HG03039 (cell line): ENCODE results near the gene CAMTA1.
"Not testable (repeated sequence)": the region's sequence is repeated elsewhere in the genome, so short reads cannot be mapped to it uniquely, and the experiment has no call there.

Source experiments
- ATAC-seq: cut with Tn5 transposase; IDR thresholded peaks from one replicate; pipeline ENCODE4 v1.9.1; 2021; ENCODE audit warnings: mild to moderate bottlenecking, moderate library complexity; ENCODE audit not compliant: unreplicated experiment

CAMTA1 gene

DNA sequence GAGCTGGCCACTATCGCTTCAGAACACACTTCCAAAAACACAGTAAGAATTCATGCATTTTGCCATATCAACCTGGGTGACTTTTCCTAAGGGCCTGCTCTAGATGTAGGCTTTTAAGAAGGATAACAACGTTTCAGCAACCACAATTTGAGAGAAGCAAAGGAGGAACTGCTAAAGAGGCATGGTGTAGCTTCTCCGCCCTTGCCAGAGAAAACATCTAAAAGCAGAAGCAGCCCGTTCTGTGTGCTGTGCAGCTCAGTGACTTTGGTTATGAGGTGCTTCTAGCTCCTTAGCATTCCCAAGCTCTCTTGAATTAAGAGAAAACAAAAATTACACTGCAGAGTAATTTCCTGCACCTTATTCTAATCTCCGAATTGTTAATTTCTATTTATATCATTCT, 1001.5 kb downstream of the CAMTA1 start:
- ATAC-seq: no peak

DNA sequence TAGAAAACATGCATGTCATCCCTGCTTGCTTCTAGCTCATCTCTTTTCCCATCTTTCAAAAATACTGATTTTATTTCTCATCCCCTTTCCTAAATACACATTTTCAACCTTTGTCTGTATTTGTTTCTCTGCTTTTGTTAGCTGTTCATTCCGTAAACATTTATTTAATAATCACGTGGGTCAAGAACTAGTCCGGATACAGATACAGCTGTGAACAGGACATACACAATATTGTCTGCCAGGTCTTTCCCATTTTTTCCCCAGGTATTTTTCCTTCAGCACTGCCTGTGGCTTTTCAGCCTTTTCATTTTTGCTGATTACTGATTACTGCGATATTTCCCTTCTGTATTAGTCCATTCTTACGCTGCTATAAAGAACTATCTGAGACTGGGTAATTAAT, 1004.6 kb downstream of the CAMTA1 start:
- no peak for ATAC-seq

DNA sequence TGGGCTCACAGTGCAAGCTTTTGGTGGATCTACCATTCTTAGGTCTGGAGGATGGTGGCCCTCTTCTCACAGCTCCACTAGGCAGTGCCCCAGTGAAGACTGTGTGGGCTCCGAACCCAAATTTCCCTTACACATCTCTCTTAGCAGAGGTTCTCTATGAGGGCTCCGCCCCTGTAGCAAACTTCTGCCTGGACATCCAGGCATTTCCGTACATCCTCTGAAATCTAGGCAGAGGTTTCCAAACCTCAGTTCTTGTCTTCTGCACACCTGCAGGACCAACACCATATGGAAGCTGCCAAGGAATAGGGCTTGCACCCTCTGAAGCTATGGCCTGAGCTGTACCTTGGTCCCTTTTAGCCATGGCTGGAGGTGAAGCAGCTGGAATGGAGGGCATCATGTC, 1005.8 kb downstream of the CAMTA1 start:
- ATAC-seq: not testable (repeated sequence)

DNA sequence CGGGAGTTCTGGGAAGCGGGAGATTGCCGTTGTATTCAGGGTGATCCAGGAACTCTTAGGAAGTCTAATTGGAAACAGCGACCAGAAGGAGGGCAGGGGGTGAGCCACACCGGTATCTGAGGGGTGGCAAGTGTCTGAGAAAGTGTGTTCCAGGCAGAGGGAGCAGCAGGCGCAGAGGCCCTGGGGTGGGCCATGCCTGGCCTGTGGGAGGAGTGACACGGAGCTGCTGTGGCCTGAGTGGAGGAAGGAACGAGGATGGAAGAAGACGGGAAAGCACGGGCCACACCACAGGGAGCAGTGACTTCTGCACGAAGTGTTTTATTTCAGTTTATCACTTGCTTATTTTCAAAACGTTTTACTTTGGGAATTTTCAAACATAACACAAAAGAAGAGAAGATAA, 1010.2 kb downstream of the CAMTA1 start:
- ATAC-seq: no peak

DNA sequence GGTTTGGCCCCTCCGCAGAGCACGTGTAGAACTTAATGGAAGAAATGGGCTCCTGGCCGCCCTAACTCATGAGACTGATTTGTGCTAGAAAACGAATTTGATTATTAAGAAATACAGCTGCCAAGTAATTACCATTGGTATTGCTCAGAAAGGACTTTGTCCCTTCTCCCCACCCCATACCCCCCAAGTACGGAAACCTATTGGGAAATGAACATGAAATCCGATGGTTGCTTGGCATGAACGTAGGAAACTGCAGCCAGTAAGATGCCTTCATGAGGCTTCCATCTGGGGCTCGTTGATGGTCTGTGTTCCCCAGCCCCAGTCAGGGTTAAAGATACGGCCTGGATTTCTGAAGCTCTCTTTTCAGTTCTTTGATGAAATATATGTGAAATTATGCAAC, 1020.2 kb downstream of the CAMTA1 start:
- no peak for ATAC-seq

DNA sequence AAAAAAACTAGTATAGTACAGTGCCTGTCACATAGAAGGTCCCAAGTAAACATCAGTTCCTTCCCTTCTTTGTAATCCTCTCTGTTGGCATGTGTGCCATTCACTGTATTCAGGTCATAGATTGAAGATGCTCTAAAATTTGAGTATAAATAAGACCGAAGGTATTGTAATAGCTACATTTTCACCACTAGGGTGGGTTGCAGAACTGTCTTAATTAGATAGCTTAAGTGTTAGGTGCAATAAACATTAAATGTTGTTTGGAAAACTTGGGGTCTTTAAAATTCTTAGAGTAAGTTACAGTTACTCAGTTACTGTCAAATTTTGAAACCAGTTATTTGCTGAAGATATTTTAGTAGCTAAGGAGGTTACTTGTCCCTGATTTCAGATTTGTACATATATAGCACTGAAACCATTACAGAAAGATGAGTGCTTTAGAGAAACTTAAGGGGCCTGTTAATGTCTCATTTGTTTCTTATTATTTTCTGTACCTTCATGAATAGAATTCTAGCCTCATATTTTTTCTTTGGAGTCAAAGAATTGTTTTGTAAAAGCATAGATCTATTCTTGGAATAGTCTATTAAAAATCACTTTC, 1023.1 kb downstream of the CAMTA1 start:
- ATAC-seq: no peak

DNA sequence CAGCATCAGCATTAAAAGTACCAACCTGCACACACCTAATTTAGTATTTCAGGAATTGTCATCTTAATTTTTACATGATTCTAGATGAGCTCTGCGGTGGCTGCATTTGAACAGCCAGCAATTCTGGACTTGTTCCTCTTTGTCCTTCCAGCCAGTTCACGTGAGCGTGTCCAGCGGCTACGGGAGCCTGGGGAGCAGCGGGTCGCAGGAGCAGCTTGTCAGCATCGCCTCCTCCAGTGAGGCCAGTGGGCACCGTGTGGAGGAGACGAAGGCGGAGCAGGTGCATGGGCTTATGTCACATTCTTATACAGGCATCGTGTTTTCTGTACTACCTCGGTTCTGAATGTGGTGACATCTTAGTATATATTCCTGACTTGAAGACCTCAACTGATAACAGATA, 1024.5 kb downstream of the CAMTA1 start:
- ATAC-seq: no peak

DNA sequence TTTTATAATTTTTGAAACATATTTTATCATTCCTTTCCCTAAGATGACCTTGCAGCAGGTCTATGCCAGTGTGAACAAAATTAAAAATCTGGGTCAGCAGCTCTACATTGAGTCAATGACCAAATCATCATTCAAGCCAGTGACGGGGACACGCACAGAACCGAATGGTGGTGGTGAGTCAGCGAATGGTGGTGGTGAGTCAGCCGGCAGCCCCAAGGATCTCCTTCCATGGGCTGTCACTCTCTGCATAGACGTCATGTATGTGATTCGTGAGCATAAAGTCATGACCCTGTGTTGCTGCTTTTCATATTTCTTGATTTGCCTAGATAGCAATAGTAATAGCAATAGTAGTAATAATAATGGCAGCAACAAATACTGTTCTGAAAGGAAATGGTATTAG, 1025.1 kb downstream of the CAMTA1 start:
- no peak for ATAC-seq

DNA sequence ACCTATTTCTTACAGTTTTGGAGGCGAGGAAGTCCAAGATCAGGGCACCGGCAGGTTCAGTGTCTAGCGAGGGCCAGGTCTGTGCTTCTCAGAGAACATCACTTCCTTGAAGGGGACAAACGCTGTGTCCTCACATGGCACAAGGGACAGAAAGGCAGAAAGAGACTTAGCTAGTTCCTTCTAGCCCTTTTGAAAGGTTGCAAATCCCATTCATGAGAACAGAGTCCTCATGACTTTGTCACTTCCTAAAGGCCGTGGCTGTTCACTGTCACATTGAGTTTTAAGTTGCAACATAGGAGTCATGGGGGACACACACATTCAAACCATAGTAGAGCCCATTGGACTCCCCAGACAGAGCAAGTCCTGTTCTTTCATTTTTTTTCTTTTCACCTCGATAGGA, 1026.2 kb downstream of the CAMTA1 start:
- ATAC-seq: no peak

DNA sequence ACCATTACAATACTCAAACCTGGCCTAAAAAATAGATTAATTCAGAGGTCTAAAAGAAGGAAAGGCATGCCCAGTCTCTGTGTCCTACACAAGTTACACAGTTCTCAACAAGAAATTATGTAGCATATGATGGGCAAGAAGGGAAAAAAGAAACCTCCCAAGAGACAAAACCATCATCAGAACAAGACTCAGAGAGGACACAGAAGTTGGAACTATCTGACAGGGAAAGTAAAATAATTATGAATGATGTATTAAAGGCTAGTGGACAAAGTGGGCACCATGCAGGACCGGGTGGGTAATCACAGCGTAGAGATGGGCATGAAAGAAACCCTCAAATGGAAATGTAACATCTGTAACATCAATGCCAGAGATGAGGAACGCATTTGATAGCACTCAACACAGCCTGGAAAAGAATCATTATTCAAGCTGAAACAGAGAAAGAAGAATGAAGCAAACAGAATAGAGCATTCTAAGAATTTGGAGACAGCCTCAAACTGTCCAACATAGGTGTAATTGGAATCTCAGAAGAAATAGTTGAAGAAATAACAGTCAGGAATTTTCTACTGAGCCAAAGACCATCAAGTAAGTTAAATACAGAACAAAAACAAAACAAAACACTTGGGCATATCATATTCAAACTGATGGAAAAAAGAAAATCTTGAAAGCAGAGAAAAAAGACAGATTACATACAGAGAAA, 1028.6 kb downstream of the CAMTA1 start:
- ATAC-seq: no peak
